Hepatocyte (in vitro differentiated cells): ENCODE measurements around the gene LTF. TPM values are rescaled to one million over a fixed set of nuclear protein-coding genes. Genes with fewer than 3 reads are reported as not detected.
"Not testable (repeated sequence)": the region's sequence is repeated elsewhere in the genome, so short reads cannot be mapped to it uniquely, and the experiment has no call there.

Experiments
- DNase-seq: peaks from one replicate; pipeline ENCODE4 v3.0.0-alpha.2; 2016; ENCODE audit warnings: low spot score
- H2AFZ ChIP-seq: fragments of 200-600 bp; sonication (generic); 2 replicates; pipeline ENCODE4 v1.6.0; 2016; ENCODE audit warnings: antibody characterized with exemption, mild to moderate bottlenecking
- H3K27ac ChIP-seq: fragments of 200-600 bp; sonication (generic); 2 replicates; pipeline ENCODE4 v1.5.1; 2016; ENCODE audit warnings: mild to moderate bottlenecking
- H3K27me3 ChIP-seq: fragments of 200-600 bp; sonication (generic); 2 replicates; pipeline ENCODE4 v1.6.1; 2016
- H3K36me3 ChIP-seq: fragments of 200-600 bp; sonication (generic); replicated peaks from 2 replicates; pipeline ENCODE4 v1.5.1; 2016; ENCODE audit warnings: low read depth; ENCODE audit not compliant: insufficient read depth
- H3K4me1 ChIP-seq: fragments of 200-600 bp; sonication (generic); 2 replicates; pipeline ENCODE4 v1.5.1; 2016; ENCODE audit warnings: mild to moderate bottlenecking, moderate library complexity; ENCODE audit not compliant: insufficient read depth
- H3K4me2 ChIP-seq: fragments of 200-600 bp; sonication (generic); 2 replicates; pipeline ENCODE4 v1.6.0; 2016
- H3K4me3 ChIP-seq: fragments of 200-600 bp; sonication (generic); 2 replicates; pipeline ENCODE4 v1.5.1; 2016; ENCODE audit warnings: mild to moderate bottlenecking
- H3K79me2 ChIP-seq: fragments of 200-600 bp; sonication (generic); 2 replicates; pipeline ENCODE4 v1.6.0; 2017; ENCODE audit warnings: mild to moderate bottlenecking
- H3K9me2 ChIP-seq: fragments of 200-600 bp; sonication (generic); replicated peaks from 2 replicates; pipeline ENCODE4 v1.6.0; 2017; ENCODE audit warnings: mild to moderate bottlenecking; ENCODE audit not compliant: insufficient read depth
- H3K9me3 ChIP-seq: fragments of 200-600 bp; sonication (generic); 2 replicates; pipeline ENCODE4 v1.5.1; 2016; ENCODE audit warnings: low read depth, mild to moderate bottlenecking
- H4K20me1 ChIP-seq: fragments of 200-600 bp; sonication (generic); 2 replicates; pipeline ENCODE4 v1.6.0; 2016; ENCODE audit warnings: mild to moderate bottlenecking; ENCODE audit not compliant: insufficient read depth, poor library complexity, severe bottlenecking
- EZH2 ChIP-seq: fragments of 200-600 bp; sonication (generic); IDR thresholded peaks from 2 replicates; pipeline ENCODE4 v1.6.1; 2016; ENCODE audit warnings: antibody characterized with exemption, mild to moderate bottlenecking, borderline replicate concordance
- EZH2phosphoT487 ChIP-seq: fragments of 200-600 bp; sonication (generic); IDR thresholded peaks from one replicate; pipeline ENCODE4 v1.6.1; 2018; ENCODE audit warnings: antibody characterized with exemption, mild to moderate bottlenecking, low read depth, moderate library complexity; ENCODE audit not compliant: unreplicated experiment, severe bottlenecking
- WGBS: methylation state at CpG from one replicate; pipeline ENCODE4 v1.1.6; 2016; ENCODE audit warnings: low lambda C conversion rate; ENCODE audit errors: missing lambda C conversion rate; 5-methylcytosine and 5-hydroxymethylcytosine counted together
- polyA plus RNA-seq: library from polyadenylated mRNA; unstranded; fragments of >200 nt; fragmentation: Nextera tagmentation; extraction: Ambion mirVana; gene quantifications from 2 replicates; pipeline ENCODE4 v1.2.1, GENCODE V29; 2016
- total RNA-seq: library from RNA; depleted of rRNA; stranded (reverse); fragments of >200 nt; gene quantifications from 2 replicates; pipeline ENCODE4 v1.2.3, GENCODE V29; 2014
- TF ChIP-seq, protein P1 (sequence below): fragments of 200-600 bp; sonication (generic); IDR thresholded peaks from 2 replicates; pipeline ENCODE4 v1.5.1; 2016; ENCODE audit warnings: antibody characterized with exemption, mild to moderate bottlenecking; ENCODE audit not compliant: poor library complexity

Gene LTF
- total and polyA plus RNA-seq, 2 experiments from 2014 or later = 1.8 TPM; not detected in 1

GRCh38 chr3:46405301-46406019, 59.2 kb downstream of the LTF start:
- no peaks in the 10 kb centered on the region for H3K9me3 ChIP-seq
- peak overlapping the region; percentile 61 for H3K4me2 ChIP-seq
- H3K9me2 ChIP-seq = no peaks in the 10 kb centered on the region
- peaks cover 14% of the 10 kb centered on the region for H3K4me1 ChIP-seq
- 51% methylated on average over 10 of the region's 11 CpGs for WGBS
- TF ChIP-seq EZH2 = no peak
- TF ChIP-seq, protein P1, sequence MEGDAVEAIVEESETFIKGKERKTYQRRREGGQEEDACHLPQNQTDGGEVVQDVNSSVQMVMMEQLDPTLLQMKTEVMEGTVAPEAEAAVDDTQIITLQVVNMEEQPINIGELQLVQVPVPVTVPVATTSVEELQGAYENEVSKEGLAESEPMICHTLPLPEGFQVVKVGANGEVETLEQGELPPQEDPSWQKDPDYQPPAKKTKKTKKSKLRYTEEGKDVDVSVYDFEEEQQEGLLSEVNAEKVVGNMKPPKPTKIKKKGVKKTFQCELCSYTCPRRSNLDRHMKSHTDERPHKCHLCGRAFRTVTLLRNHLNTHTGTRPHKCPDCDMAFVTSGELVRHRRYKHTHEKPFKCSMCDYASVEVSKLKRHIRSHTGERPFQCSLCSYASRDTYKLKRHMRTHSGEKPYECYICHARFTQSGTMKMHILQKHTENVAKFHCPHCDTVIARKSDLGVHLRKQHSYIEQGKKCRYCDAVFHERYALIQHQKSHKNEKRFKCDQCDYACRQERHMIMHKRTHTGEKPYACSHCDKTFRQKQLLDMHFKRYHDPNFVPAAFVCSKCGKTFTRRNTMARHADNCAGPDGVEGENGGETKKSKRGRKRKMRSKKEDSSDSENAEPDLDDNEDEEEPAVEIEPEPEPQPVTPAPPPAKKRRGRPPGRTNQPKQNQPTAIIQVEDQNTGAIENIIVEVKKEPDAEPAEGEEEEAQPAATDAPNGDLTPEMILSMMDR = no peak
- TF ChIP-seq EZH2phosphoT487 = no peak
- peak; percentile 71 for DNase-seq
- H3K27ac ChIP-seq = peak overlapping the region; percentile 93
- no peaks in the 10 kb centered on the region for H4K20me1 ChIP-seq
- no peaks in the 10 kb centered on the region for H3K79me2 ChIP-seq
- peaks cover 5% of the 10 kb centered on the region for H3K27me3 ChIP-seq
- H3K36me3 ChIP-seq = no peaks in the 10 kb centered on the region
- H2AFZ ChIP-seq = no peak overlapping the region
- no peak overlapping the region for H3K4me3 ChIP-seq

GRCh38 chr3:46402902-46403301, 61.8 kb downstream of the LTF start:
- DNase-seq, H3K9me2 ChIP-seq, H3K27ac ChIP-seq, H3K36me3 ChIP-seq, H2AFZ ChIP-seq, H3K4me2 ChIP-seq, H3K79me2 ChIP-seq, H4K20me1 ChIP-seq, H3K4me3 ChIP-seq, H3K9me3 ChIP-seq: not testable (repeated sequence)
- peaks cover 13% of the 10 kb centered on the region for H3K27me3 ChIP-seq
- WGBS = 91% methylated on average over 4 of the region's 4 CpGs
- peaks cover 14% of the 10 kb centered on the region for H3K4me1 ChIP-seq

DNA sequence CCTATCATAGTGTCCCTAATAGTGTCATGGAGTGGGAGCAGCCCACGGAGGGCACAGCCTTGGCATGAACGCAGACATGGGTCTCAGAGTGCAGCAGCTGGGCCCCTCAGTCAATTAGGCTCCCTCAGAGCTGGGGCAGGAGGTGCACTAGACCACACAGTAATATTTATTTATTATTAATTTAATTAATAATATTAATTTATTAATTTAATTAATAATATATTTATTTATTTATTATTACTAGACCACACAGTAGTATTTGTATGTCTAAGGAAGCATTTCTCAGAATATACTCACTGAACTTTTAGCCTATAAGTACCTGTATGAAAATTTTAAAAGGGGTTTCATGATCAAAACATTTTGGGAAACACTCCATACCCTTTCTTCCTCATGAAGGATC, 63.1 kb downstream of the LTF start:
- DNase-seq = no peak
- Histone ChIP-seq H2AFZ (no peak overlapping the region), H3K79me2 (no peaks in the 10 kb centered on the region), H3K4me2 (no peak overlapping the region), H3K27ac (no peak overlapping the region), H3K36me3 (no peaks in the 10 kb centered on the region), H4K20me1 (no peaks in the 10 kb centered on the region), H3K9me2 (no peaks in the 10 kb centered on the region), H3K9me3 (no peaks in the 10 kb centered on the region), H3K4me1 (peaks cover 11% of the 10 kb centered on the region), H3K4me3 (no peak overlapping the region), H3K27me3 (peaks cover 18% of the 10 kb centered on the region)
- WGBS = 86% methylated on average over 2 of the region's 2 CpGs
- TF ChIP-seq EZH2 (no peak), EZH2phosphoT487 (no peak)
- TF ChIP-seq, protein P1 = no peak

DNA sequence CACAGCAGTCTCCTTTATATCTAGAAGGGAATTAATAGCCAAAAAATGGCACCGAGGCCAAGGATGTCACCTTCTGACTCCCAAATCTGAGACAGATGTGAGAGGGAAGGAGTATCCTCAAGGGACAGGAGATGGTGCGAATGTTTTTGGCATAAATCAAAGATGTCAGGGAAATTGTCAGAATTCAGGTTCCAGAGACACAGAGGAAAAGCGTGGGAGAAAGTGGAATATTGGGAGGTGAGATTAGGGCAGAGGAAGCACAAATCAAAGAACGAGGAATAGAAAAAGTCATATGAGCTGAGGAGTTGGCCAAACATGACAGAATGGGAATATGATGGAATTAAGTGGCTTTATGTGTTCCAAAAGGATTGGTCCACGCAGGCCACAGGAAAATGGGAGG, 63.9 kb downstream of the LTF start:
- H2AFZ ChIP-seq = no peak overlapping the region
- no peak overlapping the region for H3K27ac ChIP-seq
- H3K27me3 ChIP-seq = peaks cover 18% of the 10 kb centered on the region
- no peak overlapping the region for H3K4me3 ChIP-seq
- H4K20me1 ChIP-seq = no peaks in the 10 kb centered on the region
- WGBS = 90% methylated on average over 5 of the region's 5 CpGs
- TF ChIP-seq, protein P1 = no peak
- no peak for TF ChIP-seq EZH2phosphoT487
- TF ChIP-seq EZH2 = no peak
- no peaks in the 10 kb centered on the region for H3K9me3 ChIP-seq
- no peaks in the 10 kb centered on the region for H3K9me2 ChIP-seq
- no peak for DNase-seq
- no peak overlapping the region for H3K4me2 ChIP-seq
- no peaks in the 10 kb centered on the region for H3K36me3 ChIP-seq
- peaks cover 6% of the 10 kb centered on the region for H3K4me1 ChIP-seq
- no peaks in the 10 kb centered on the region for H3K79me2 ChIP-seq
